Stimulated activated CD8-positive, alpha-beta memory T cell treated with anti-CD3 and anti-CD28 coated beads, Interleukin-12 subunit alpha, Interleukin-12 subunit beta, amount 100 ng/mL, for 24 hours (primary cell): Measurements from ENCODE around the gene TMEM63B.
A peak's percentile ranks its signal among the peaks of the same experiment; 100 is the strongest.
"Not testable (repeated sequence)": the region's sequence is repeated elsewhere in the genome, so short reads cannot be mapped to it uniquely, and the experiment has no call there.

ENCODE experiments used
- DNase-seq: peaks from one replicate; pipeline ENCODE4 v3.0.0-alpha.2; 2020; ENCODE audit errors: extremely low read depth

TMEM63B gene

DNA sequence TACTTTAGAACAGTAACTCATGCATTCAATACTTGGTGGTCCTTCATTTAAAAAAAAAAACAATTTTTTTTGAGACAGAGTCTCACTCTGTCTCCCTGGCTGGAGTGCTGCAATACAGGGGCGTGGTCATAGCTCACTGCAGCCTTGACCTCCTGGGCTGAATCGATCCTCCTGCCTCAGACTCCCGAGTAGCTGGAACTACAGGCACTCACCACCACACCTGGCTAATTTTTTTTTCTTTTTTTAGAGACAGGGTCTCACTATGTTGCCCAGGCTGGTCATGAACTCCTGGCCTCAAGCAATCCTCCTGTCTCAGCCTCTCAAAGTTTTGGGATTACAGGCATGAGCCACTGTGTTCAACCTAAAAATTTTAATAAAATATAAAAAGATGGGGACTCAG is 17.2 kb downstream of the TMEM63B start:
- not testable (repeated sequence) for DNase-seq

DNA sequence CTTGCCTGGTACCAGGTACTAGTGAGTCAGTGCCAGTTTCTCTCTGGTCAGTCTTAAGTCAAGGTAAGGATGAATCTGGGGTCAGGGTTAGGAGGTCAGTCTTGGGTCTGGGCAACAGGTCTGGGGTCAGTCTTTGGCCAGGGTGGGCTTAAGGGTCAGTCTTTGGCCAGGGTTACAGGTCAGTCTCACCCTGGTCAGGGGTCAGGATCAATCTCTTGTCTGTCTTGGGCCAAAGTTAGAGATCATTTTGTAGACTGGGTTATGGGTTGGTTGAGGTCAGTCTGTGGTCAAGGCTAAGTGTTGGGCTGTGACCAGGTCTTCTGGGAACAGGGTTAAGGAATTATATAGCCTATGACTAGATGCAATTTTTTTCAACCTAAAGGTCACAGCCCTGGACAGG is 18.5 kb downstream of the TMEM63B start:
- DNase-seq: no peak

DNA sequence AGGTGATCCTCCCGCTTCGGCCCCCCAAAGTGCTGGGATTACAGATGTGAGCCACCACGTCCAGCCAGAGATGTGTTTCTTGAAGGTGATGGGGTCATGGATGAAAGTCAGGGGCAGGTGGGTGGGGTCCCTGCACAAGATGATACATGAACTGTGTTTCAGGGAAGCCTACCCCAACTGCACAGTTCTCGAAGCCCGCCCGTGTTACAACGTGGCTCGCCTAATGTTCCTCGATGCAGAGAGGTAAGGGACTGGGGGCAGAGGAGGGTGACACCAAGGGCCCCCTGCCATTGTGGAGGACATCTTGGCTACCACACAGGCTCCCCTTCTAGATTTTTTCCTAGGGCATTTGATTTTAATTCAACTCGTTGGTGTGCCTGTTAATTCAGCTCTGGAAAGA is 19.3 kb downstream of the TMEM63B start:
- no peak for DNase-seq

DNA sequence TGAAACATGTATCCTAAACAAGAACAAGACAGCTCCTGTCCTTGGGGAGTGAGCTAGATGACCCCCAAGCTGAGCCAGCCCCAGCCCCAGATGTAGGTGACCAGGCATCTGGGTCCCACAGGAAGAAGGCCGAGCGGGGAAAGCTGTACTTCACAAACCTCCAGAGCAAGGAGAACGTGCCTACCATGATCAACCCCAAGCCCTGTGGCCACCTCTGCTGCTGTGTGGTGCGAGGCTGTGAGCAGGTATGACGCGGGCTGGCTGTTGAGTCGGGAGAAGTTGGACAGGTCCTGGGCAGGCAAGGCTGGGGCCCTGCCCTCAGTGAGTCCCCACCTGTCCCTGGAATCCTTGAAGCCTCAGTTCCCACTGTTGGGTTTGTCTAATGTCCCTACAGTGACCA is 19.9 kb downstream of the TMEM63B start:
- no peak for DNase-seq

DNA sequence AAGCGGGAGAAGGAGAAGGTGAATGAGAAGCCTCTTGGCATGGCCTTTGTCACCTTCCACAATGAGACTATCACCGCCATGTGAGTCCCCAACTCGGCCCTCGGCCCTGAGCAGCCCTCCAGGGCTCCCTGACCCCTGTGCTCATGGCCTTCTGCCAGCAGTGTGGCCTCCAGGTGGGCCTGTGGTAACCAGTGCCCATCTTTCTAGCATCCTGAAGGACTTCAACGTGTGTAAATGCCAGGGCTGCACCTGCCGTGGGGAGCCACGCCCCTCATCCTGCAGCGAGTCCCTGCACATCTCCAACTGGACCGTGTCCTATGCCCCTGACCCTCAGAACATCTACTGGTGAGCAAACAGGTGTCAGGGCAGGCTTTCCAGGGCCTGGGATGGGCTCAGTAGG is 21.0 kb downstream of the TMEM63B start:
- no peak for DNase-seq

DNA sequence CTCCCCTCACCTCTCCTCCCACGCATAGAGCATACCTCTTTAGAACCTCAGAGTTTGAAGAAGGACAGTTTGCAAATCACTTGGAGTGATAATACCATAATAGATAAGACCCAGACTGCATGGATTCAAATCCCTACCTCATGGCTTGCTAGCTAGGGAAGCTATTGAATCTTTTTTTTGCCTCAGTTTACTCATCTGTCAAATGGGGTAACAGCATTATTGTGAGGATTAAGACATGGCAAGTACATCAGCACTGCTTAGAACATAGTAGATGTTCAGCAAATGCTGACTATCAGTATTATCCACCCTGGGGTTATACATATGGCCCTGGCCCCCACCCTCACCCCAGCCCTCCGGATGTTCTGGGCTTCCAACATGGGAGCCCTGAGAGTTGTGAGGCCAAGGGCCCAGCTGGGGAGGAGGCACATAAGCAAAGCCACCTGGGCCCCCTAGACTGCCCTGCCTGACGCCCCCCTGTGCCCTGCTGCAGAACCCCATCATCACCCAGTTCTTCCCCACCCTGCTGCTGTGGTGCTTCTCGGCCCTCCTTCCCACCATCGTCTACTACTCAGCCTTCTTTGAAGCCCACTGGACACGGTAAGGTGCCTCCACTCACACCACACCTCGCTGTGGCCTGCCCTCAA is 22.1 kb downstream of the TMEM63B start:
- no peak for DNase-seq

DNA sequence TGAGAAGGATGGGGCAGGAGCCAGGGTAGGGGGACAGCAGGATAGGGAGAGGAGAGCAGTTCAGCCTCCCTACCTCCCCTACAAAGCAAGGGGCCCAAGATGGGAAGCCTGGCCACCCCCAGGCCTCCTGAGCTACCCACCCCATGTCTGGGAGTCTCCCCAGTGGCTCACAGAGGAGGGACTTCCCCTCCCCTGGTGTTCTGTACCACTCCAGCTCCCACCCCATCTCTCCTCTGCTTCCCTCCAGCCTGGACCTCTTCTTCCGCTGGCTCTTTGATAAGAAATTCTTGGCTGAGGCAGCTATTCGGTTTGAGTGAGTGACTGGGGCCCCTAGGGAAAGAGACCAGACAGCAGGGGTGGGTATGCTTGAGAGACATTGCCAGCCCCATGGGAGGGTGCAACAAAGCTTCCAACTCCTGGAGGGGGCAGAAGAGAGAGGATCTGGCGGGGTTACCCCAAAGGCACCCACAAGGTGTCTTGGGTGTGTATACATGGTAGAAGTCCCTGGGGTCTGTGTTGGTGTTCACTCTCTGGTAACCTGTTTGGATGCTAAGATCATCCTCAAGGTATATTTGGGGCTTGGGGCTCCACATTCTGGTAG is 23.1 kb downstream of the TMEM63B start:
- DNase-seq: no peak

DNA sequence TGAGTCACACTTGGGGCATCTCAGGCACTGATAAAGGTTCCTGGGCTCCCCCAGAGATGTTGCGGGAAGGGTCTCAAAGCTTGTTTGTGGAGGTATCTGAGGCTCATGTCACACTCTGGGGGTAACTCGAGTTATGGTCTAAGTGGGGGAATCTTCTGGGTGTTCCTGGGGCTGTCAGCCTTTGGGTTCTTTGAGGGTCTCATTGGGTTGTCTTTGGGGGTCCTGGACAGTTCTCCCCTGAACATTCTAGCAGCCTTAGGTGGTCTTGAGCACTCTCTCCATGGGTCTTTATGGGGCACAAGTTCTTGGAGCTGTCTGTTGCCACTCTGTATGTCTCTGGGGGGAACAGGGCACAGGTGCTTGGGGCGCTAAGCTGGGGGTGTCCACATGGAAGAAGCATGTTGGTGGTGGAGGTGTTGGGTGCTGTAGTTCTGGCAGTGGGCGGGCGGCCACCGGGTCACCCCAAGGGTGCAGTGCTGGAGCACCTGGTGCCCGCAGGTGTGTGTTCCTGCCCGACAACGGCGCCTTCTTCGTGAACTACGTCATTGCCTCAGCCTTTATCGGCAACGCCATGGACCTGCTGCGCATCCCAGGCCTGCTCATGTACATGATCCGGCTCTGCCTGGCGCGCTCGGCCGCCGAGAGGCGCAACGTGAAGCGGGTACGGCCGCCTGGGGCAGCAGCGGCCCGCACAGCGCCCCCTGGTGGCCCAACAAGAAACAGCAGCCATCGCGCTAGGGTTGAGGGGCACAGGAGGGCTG is 24.2 kb downstream of the TMEM63B start:
- DNase-seq: peak; percentile 46

DNA sequence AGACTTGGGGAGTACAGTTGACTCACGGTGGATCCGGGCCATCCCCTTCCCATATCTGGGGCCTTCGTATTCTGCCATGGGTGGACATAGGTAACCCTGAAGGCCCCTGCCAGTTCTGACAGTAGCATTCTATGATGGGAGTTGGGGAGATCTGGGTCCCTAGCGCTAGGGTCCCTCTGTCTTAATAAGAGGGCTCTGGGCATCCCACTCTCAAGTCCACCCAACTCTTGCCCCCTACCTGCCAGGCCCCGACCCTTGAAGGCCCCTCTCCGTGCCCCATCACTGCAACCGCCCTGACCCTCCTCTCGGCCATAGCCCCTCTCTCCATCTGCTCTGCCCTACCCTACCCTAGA is 24.7 kb downstream of the TMEM63B start:
- DNase-seq: no peak

DNA sequence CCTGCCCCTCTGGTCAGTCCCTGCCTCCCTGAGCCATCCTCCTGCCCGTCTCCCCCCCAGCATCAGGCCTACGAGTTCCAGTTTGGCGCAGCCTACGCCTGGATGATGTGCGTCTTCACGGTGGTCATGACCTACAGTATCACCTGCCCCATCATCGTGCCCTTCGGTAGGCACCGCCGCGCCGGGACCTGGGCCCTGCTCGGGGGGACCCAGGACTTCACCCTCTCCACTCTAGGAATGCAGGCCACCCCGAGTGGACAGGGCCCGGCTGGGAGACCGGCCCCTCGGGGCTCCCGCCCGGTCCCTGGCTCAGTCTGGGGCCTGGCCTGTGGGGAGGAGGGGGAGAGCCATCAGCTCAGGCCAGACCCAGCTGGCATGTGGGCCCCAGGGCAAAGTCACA is 25.2 kb downstream of the TMEM63B start:
- DNase-seq: no peak

DNA sequence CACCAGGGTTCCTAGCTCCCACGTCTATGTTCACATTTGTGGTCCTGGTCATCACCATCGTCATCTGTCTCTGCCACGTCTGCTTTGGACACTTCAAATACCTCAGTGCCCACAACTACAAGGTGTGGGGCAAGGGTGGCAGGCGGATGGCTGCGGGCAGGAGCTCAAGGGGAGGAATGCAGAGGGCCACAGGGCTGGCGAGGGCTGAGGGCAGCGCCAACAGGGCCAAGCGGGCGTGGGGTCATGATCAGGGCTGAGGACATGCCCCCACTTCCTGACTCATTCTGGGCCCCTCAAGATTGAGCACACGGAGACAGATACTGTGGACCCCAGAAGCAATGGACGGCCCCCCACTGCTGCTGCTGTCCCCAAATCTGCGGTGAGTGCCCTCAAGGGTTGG is 26.7 kb downstream of the TMEM63B start:
- no peak for DNase-seq

DNA sequence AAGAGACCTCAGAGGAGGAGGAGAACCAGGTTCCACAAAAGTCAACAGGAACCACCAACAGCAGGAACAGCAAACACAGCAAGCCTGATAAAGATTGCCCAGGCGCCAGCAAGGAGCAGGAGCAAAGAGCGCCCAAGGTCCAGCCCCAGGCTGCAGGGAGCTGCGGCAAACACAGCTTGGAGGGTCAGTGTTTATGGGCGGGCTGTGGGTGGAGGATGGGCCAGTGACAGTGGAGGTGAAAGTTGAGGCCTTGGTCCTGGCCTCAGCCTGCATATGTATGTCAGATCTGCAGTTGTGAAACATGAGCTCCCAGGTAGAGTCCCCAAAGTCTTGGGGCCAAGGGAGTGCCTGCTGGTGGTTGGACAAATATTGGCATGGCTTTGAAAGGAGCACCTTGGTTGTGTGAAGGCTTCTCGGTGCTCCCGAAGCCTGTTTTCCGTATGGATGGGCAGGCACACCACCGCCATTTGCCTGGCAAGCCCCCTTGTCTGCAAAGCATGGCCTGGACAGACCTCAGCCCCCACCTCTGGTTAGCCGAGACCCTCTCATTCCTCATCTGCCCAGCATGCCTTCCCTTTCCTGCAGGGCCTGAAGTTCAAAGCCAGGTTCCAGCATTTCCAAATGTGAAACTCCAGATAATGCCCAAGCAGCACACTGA is 29.3 kb downstream of the TMEM63B start:
- DNase-seq: no peak

DNA sequence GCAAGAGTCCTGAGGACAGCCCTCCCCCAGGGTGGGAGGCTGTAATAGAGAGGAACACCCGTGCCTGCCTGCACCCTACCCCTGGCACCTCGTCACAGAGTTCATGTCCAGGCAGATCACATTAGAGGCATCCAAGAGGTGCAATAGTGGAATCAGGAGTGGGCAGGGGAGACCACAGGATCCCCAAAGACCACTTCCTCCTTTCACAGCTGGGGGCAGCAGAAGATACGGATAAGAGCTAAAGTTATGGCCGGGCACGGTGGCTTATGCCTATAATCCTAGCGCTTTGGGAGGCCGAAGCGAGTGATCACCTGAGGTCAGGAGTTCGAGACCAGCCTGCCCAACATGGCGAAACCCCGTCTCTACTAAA is 29.8 kb downstream of the TMEM63B start:
- DNase-seq: no peak

DNA sequence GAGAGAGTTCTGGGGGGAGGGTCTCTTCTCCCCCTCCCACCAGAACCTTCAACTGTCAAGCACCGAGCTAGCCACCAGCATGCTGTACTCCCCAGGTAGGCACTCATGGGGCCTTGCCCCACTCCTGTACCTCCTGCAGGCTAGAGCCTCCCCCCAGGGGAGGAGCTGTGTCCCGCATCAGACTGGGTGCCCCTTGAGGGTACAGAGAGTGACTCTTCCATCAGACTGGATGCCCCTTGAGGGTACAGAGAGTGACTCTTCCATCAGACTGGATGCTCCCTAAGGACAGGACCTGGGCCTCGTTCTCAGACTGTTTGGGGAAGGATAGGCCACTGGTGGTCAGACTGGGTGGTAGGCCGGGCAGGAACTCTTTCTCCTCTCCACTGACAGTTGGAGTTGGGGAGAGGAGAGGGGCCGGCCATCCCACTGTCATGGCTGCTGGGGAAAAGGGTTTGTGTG is 31.4 kb downstream of the TMEM63B start, which contains the start of gene CAPN11:
CAPN11 (plus strand) TSS at position 51 of the 459 bp plus-strand sequence; CDS start at position 80, 29 bp downstream.
- DNase-seq: no peak

DNA sequence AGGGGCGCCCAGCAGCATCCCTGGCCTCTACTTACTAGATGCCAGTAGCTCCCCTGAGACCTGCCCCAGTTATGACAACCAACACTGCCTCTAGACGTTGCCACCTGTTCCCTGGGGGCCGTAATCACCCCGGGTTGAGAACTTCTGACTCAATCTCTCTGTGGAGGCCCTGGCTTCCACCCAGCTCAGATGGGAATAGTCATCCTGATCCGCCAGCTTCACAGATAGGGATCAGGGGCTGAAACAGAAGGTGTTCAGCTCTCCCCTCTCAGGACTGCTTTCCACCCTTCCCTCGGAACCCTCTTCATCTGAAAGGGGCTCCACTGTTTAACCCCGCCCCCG is 34.6 kb downstream of the TMEM63B start:
- no peak for DNase-seq

DNA sequence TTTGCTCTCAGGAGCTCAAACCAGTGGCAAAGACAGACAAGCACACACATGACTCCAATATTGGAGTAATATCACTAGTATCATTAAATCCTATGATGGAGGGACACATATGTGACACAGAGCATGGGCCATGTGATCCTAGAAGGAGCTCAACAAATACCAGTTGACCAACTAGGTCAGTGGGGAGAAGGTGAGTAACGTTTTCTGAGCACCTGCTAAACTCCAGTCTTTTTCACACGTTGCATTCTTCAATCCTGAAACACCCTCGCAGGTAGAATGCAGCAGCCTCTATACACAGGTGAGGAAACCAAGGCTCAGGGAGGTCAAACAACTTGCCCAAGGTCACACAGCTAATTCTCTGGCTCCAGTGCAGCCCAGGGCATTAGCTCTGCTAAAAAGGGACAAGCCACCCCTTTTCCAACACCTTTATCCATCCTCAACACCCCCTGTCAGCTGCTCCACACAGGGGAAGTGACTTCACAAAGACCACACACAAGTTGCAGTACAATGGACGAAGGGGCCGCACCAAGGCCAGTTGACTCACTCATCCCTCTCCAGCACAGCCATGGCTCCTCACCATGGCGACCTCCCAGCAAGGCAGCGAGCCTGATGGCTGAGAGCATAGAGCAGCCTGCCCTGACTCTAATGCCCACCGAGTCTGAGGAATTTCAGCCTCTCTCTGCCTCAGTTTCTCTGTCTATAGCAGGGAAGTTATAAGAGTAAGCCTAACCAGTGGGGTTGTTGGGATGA is 35.7 kb downstream of the TMEM63B start:
- DNase-seq: no peak

DNA sequence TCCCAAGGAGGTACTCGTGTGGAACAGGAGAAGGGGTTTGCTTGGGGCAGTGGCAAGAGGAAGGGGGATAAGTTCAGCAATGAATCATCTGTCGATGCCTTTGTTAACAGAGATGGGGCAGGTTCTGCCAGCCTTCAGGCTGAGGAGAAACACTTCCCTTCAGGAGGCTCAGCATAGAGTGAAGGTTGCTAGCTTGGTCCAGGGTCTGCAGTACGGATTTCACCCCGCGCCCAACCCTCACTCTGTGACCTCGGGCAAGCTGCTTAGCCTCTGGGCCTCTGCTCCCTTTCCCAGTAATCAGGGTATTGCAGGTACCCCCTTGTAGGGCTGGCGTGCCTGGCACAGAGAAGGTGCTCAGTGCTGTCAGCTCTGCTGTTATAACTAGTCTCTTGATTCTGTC is 38.8 kb downstream of the TMEM63B start:
- no peak for DNase-seq

DNA sequence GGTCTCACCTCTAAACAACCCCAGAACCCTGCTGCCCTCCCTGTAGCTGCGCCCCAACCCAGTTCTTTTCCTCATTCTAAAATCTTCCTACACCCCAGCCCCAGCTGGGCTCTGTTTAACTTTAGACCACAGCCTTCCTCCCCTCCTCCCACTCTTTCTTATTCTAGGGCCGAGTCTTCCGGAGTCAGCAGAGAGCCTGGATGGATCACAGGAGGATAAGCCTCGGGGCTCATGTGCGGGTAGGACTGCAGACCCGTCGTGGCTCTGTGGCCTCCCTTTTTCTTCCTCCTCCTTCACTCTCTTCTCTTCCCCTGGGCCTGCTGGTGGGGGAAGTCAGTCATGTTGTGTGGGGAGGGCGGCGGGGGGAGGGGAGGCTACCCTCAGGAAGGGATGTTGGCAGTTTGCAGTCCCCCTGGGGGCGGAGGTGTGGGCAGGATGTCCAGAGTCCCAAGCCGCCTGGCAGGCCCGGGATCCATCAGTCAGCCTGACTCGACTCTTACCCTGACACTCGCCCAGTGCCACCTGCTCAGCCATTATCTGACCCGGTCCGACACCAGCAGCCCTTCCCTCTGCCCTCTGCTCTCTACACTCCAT is 39.3 kb downstream of the TMEM63B start:
- no peak for DNase-seq

DNA sequence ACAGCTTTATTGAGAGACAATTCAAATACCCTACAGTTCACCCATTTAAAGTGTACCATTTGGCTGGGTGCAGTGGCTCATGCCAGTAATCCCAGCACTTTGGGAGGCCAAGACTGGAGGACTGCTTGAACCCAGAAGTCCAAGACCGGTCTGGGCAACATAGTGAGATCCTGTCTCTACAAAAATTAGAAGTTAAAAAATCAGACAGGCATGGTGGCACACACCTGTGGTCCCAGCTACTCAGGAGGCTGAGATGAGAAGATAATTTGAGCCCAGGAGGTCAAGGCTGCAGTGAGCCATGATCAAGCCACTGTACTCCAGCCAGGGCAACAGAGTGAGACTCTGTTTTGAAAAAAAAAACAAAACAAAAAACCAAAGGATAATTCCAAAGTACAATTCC is 40.2 kb downstream of the TMEM63B start:
- DNase-seq: no peak

DNA sequence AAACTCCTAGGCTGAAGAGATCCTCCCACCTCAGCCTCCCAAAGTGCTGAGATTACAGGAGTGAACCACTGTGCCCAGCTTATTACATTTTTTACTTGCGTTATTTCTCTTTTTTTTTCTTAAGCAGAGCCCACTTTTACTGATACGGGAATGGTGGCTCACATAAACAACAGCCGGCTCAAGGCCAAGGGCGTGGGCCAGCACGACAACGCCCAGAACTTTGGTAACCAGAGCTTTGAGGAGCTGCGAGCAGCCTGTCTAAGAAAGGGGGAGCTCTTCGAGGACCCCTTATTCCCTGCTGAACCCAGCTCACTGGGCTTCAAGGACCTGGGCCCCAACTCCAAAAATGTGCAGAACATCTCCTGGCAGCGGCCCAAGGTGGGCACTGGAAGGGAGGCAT is 41.8 kb downstream of the TMEM63B start:
- DNase-seq: no peak

DNA sequence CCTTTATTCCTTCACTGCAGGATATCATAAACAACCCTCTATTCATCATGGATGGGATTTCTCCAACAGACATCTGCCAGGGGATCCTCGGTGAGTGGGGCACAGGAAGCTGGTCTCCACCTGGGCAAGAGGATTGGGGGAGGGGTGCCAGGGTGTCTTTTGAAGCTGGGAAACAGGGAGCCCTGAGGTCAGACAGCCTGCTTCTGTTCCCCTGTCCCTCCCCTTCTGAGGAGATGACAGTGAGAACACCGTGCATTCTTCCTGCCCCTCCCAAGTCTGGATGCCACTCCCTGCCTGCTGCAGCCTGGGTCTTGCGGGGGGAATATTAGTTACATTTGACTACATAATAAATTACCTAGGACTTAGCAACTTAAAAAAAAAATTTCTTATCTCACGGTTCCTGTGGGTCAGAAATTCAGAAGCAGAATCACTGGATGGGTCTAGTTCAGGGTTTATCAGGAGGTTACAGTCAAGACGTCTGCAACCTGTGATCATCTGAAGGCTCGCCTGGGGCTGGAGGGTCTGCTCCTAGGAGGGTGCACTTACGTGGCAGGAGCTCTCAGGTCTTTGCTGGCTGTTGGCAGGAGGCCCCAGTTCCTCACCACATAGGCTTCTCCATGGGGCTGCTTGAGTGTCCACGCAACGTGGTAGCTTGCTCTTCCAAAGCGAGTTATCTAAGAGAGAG is 42.7 kb downstream of the TMEM63B start:
- DNase-seq: no peak
